Measurements from ENCODE around the gene ASTN2. TPM values are rescaled to one million over a fixed set of nuclear protein-coding genes. Genes with fewer than 3 reads are reported as not detected.
A peak's percentile ranks its signal among the peaks of the same experiment; 100 is the strongest.

ASTN2 gene
- total and polyA plus RNA-seq, 7 donors, result 0.60 to 7.5 (median 2.2) TPM

GRCh38 chr9:116635908-116636307, 778.9 kb downstream of the ASTN2 start:
- no peaks in the 10 kb centered on the region for H3K36me3 ChIP-seq
- no peaks in the 10 kb centered on the region for H3K27me3 ChIP-seq
- no peak overlapping the region for H3K27ac ChIP-seq
- TF ChIP-seq CTCF (IDR thresholded peaks at IDR 0.05), result no peak
- no peak for TF ChIP-seq POLR2A (IDR thresholded peaks at IDR 0.05)
- no peak for TF ChIP-seq EP300 (IDR thresholded peaks at IDR 0.05)
- TF ChIP-seq POLR2AphosphoS5 (IDR thresholded peaks at IDR 0.05), result no peak
- no peak for DNase-seq
- no peak overlapping the region for H3K4me3 ChIP-seq
- no peaks in the 10 kb centered on the region for H3K9me3 ChIP-seq
- WGBS, 2 donors, result 89 to 94% methylated on average over 2 of the region's 2 CpGs
- intact Hi-C loops (cut with DNase I), result no loop called here
- H3K4me1 ChIP-seq, result peaks cover 0 to 1% (median 0%) of the 10 kb centered on the region in 4 donors

GRCh38 chr9:116632990-116633838, 781.6 kb downstream of the ASTN2 start:
- TF ChIP-seq CTCF (IDR thresholded peaks at IDR 0.05), result no peak
- TF ChIP-seq EP300 (IDR thresholded peaks at IDR 0.05), result no peak
- TF ChIP-seq POLR2AphosphoS5 (IDR thresholded peaks at IDR 0.05), result peak in 1 of 4 donors; percentile 48
- DNase-seq, result no peak
- Histone ChIP-seq H3K4me3 (no peak overlapping the region), H3K9me3 (no peaks in the 10 kb centered on the region), H3K27ac (peak overlapping the region in 1 of 4 donors; percentile 22), H3K36me3 (no peaks in the 10 kb centered on the region), H3K4me1 (no peaks in the 10 kb centered on the region), H3K27me3 (no peaks in the 10 kb centered on the region)
- intact Hi-C loops (cut with DNase I), result no loop called here
- 91 to 93% methylated on average over 6 of the region's 6 CpGs for WGBS, 2 donors

GRCh38 chr9:116629634-116630033, 785.2 kb downstream of the ASTN2 start:
- WGBS, 2 donors, result 42 to 64% methylated on average over 3 of the region's 3 CpGs
- Histone ChIP-seq H3K4me1 (no peaks in the 10 kb centered on the region), H3K27me3 (no peaks in the 10 kb centered on the region), H3K4me3 (no peak overlapping the region), H3K9me3 (no peaks in the 10 kb centered on the region), H3K27ac (no peak overlapping the region), H3K36me3 (no peaks in the 10 kb centered on the region)
- intact Hi-C loops (cut with DNase I), result no loop called here
- TF ChIP-seq POLR2AphosphoS5 (IDR thresholded peaks at IDR 0.05), result no peak
- TF ChIP-seq POLR2A (IDR thresholded peaks at IDR 0.05), result no peak
- TF ChIP-seq EP300 (IDR thresholded peaks at IDR 0.05), result no peak
- TF ChIP-seq CTCF (IDR thresholded peaks at IDR 0.05), result no peak
- DNase-seq, result no peak

GRCh38 chr9:116628716-116629115, 786.1 kb downstream of the ASTN2 start:
- Histone ChIP-seq H3K27me3 (no peaks in the 10 kb centered on the region), H3K36me3 (no peaks in the 10 kb centered on the region), H3K4me1 (no peaks in the 10 kb centered on the region), H3K9me3 (no peaks in the 10 kb centered on the region), H3K4me3 (no peak overlapping the region), H3K27ac (no peak overlapping the region)
- no peak for DNase-seq
- WGBS, 2 donors, result 65 to 81% methylated on average over 4 of the region's 4 CpGs
- intact Hi-C loops (cut with DNase I), result no loop called here
- no peak for TF ChIP-seq POLR2AphosphoS5 (IDR thresholded peaks at IDR 0.05)
- no peak for TF ChIP-seq EP300 (IDR thresholded peaks at IDR 0.05)
- no peak for TF ChIP-seq POLR2A (IDR thresholded peaks at IDR 0.05)
- TF ChIP-seq CTCF (IDR thresholded peaks at IDR 0.05), result no peak

All from sigmoid colon (tissue), 7 donors.